Loucy (cell line): ENCODE measurements around the gene GRM7.

Experiments
- CTCF ChIP-seq: fragments of 200-600 bp; sonication (generic); conservative IDR thresholded peaks from 2 replicates; pipeline ENCODE4 v1.5.1; 2014; ENCODE audit warnings: mild to moderate bottlenecking, antibody characterized with exemption, low read length
- EZH2phosphoT487 ChIP-seq: fragments of 200-600 bp; IDR thresholded peaks from 2 replicates; pipeline ENCODE4 v1.6.1; 2018; ENCODE audit warnings: antibody characterized with exemption, mild to moderate bottlenecking, moderate library complexity, borderline replicate concordance

GRCh38 chr3:7264196-7264526 lies 403.2 kb downstream of the GRM7 start:
- TF ChIP-seq CTCF, result no peak
- no peak for TF ChIP-seq EZH2phosphoT487
